Neural crest cell (in vitro differentiated cells): ENCODE measurements around the gene VPS26C. TPM values are rescaled to one million over a fixed set of nuclear protein-coding genes. Genes with fewer than 3 reads are reported as not detected.

Source experiments
- DNase-seq: peaks from one replicate; pipeline ENCODE4 v3.0.0; 2021; ENCODE audit warnings: low read depth, mixed read lengths, low spot score
- H3K27ac Mint-ChIP-seq: one replicate; pipeline ENCODE4 v1.8.0; 2021; ENCODE audit warnings: mild to moderate bottlenecking, mixed read lengths; ENCODE audit not compliant: unreplicated experiment
- H3K27me3 Mint-ChIP-seq: 2 replicates; pipeline ENCODE4 v1.8.0; 2021; ENCODE audit warnings: low read depth, mild to moderate bottlenecking, mixed read lengths
- H3K36me3 Mint-ChIP-seq: 2 replicates; pipeline ENCODE4 v1.8.0; 2021; ENCODE audit warnings: low read depth, mild to moderate bottlenecking, mixed read lengths
- H3K4me1 Mint-ChIP-seq: 2 replicates; pipeline ENCODE4 v1.8.0; 2021; ENCODE audit warnings: mixed read lengths
- H3K4me3 Mint-ChIP-seq: one replicate; pipeline ENCODE4 v1.8.0; 2021; ENCODE audit warnings: mild to moderate bottlenecking, mixed read lengths
- H3K9me3 Mint-ChIP-seq: 2 replicates; pipeline ENCODE4 v1.8.0; 2021; ENCODE audit warnings: mixed read lengths
- total RNA-seq: library from RNA; stranded (reverse); gene quantifications from 2 replicates; pipeline ENCODE4 v1.2.1, GENCODE V29; 2021
- TF ChIP-seq, protein P1 (sequence below): fragments of 200-600 bp; sonication (generic); conservative IDR thresholded peaks from 2 replicates; pipeline ENCODE4 v1.5.0; 2021; ENCODE audit warnings: antibody characterized with exemption, mild to moderate bottlenecking

The VPS26C gene
- total RNA-seq, 1 donor from 2014 or later, result 41.1 TPM

DNA sequence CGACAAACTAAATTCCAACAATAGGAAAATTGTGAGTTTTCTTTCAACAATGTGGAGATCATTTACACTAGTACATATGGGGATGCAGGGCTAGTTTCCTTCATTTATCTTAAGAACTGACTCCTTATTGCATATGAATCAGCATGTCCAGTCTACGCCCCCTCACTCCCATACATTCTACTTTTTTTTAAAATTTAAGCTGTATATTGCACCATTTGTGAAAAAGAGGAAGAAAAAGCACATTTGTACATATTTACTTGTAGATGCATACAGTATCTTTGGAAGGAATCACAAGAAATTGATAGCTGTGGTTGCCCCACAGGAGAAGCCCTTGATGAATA is 15.9 kb downstream of the VPS26C start:
- DNase-seq, result no peak
- Mint-ChIP-seq H3K9me3 (no peaks in the 10 kb centered on the region), H3K4me3 (no peak overlapping the region), H3K27ac (no peak overlapping the region), H3K4me1 (no peaks in the 10 kb centered on the region), H3K36me3 (no peaks in the 10 kb centered on the region), H3K27me3 (no peaks in the 10 kb centered on the region)
- TF ChIP-seq, protein P1, sequence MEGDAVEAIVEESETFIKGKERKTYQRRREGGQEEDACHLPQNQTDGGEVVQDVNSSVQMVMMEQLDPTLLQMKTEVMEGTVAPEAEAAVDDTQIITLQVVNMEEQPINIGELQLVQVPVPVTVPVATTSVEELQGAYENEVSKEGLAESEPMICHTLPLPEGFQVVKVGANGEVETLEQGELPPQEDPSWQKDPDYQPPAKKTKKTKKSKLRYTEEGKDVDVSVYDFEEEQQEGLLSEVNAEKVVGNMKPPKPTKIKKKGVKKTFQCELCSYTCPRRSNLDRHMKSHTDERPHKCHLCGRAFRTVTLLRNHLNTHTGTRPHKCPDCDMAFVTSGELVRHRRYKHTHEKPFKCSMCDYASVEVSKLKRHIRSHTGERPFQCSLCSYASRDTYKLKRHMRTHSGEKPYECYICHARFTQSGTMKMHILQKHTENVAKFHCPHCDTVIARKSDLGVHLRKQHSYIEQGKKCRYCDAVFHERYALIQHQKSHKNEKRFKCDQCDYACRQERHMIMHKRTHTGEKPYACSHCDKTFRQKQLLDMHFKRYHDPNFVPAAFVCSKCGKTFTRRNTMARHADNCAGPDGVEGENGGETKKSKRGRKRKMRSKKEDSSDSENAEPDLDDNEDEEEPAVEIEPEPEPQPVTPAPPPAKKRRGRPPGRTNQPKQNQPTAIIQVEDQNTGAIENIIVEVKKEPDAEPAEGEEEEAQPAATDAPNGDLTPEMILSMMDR, result no peak

DNA sequence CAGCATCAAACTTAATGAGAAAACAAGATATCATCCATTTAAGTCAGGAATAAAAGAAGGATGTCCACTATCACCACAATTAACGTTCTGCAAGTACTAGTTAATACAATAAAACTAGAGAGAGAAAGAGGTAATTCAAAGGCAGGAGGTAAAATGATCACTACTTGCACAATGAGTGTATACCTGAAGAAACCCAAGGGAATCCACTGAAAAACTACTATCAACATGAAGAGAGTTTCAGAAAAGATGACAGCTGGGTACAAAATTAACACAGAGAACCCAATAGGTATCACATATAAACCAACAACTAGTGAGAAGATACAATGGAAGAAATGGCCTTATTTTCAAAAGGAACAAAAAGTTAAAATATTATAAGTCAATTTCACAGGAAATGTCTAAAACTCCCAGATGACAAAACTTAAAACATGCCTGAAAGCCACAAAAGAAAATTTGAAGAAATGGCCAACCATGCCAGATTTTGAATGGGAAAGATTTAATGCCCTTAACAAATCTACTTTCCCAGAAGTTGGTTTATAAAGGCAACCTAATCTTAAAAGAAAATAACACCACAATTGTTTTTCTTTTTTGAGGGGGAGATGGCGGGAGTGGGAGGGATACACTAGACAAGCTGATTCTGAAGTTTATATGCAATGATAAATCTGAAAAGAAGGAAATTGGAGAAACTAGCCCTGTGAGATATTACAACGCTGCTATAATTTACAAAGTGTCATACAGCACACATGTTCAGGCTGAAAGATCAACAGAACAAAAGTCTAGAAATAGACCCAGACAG is 17.8 kb downstream of the VPS26C start:
- no peak overlapping the region for H3K4me3 Mint-ChIP-seq
- no peaks in the 10 kb centered on the region for H3K9me3 Mint-ChIP-seq
- no peaks in the 10 kb centered on the region for H3K36me3 Mint-ChIP-seq
- H3K4me1 Mint-ChIP-seq, result peaks cover 4% of the 10 kb centered on the region
- no peak for DNase-seq
- TF ChIP-seq, protein P1, result no peak
- H3K27ac Mint-ChIP-seq, result no peak overlapping the region
- no peaks in the 10 kb centered on the region for H3K27me3 Mint-ChIP-seq

DNA sequence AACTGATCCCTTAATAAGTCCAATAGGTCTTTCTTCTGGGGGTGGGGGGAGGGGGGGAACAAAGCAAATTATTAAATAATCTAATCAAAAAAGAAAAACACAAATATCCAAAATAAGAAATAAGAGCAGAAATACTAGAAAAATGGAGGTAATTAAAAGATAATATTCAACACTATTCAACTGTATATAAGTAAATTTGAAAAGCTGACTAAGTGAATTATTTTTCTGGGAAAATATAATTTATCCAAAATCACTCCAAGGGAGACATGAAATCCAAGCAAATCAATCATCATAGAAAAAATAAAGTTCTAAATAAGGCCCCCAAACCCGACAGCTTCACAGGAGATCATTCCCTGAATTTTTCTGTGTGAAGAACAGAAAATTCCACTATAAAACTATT is 18.8 kb downstream of the VPS26C start:
- no peak overlapping the region for H3K4me3 Mint-ChIP-seq
- no peaks in the 10 kb centered on the region for H3K27me3 Mint-ChIP-seq
- no peak overlapping the region for H3K27ac Mint-ChIP-seq
- no peak for DNase-seq
- no peaks in the 10 kb centered on the region for H3K9me3 Mint-ChIP-seq
- H3K4me1 Mint-ChIP-seq, result peaks cover 7% of the 10 kb centered on the region
- no peaks in the 10 kb centered on the region for H3K36me3 Mint-ChIP-seq
- TF ChIP-seq, protein P1, result no peak

DNA sequence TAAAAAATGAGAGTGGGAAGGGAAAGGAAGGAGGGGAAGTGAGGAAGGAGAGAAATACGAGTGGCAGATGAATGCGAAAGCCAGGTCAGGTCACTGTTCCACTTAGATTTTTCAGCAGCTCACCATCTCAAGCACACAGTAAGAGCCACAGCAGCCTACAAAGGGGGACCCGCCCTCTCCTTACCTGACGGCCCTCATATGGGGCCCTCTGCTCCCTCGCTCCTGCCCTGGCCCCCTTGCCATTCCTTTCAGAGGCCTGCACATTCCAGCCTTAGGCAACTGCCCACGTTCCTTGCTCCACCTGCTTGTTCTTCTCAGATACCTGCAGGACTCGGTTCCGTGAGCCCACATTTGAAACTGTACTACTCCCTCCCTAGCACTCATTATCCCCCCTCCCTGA is 22.0 kb downstream of the VPS26C start:
- no peak overlapping the region for H3K27ac Mint-ChIP-seq
- H3K9me3 Mint-ChIP-seq, result no peaks in the 10 kb centered on the region
- H3K4me1 Mint-ChIP-seq, result peaks cover 13% of the 10 kb centered on the region
- H3K4me3 Mint-ChIP-seq, result no peak overlapping the region
- TF ChIP-seq, protein P1, result no peak
- H3K36me3 Mint-ChIP-seq, result peaks cover 5% of the 10 kb centered on the region
- no peaks in the 10 kb centered on the region for H3K27me3 Mint-ChIP-seq
- DNase-seq, result no peak

DNA sequence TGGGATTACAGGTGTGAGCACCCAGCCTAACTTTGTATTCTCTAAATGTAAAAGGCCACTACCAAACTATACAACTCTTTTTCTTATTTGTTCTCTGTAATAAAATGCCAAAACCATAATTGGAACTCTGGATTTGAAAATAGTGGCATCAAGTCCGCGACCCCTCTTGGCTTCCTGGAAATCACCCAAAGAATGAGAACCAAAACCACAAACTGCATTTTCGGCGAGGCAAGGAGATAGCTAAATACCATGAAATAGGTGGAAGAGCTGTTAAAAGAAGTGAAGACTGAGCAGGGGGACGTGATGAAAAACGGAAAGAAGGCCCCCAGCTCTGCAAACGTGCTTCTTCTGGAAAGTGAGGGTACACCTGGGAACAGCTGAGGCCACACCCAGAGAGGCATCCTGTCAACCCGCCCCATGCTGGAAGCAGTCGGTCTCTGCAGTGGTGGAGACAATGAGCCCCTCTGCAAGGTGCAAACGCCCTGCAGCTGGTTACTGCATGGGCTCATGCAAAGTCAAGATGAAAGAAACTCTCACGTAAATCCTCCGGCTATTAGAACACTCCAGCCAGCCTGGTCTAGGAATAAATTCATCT is 22.5 kb downstream of the VPS26C start:
- Mint-ChIP-seq H3K27me3 (no peaks in the 10 kb centered on the region), H3K4me3 (no peak overlapping the region), H3K27ac (no peak overlapping the region), H3K4me1 (peaks cover 13% of the 10 kb centered on the region), H3K9me3 (no peaks in the 10 kb centered on the region), H3K36me3 (peaks cover 5% of the 10 kb centered on the region)
- TF ChIP-seq, protein P1, result no peak
- DNase-seq, result no peak
